Measurements from ENCODE around the gene TPRN.

TPRN gene

DNA sequence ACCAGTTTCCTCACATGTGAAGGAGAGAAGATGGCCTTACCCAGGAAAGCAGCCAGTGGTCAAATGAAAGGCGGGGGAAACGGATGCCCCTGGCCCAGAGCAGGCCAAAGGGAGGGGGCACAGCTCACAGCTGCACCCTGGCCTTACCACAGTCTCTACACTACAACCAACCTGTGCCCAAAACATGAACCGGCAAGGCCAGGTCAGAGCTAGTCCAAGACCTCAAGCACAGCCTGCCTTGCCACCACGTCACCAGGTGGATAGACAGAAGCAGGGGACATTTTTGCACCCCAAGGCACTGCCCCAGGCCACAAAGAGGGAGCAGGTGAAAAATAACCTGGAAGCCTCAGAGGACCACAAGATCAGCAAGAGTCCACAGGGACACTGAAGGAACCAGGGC lies 57.1 kb downstream of the TPRN start:
- DNase-seq (ENCODE audit: low read depth): no peak

DNA sequence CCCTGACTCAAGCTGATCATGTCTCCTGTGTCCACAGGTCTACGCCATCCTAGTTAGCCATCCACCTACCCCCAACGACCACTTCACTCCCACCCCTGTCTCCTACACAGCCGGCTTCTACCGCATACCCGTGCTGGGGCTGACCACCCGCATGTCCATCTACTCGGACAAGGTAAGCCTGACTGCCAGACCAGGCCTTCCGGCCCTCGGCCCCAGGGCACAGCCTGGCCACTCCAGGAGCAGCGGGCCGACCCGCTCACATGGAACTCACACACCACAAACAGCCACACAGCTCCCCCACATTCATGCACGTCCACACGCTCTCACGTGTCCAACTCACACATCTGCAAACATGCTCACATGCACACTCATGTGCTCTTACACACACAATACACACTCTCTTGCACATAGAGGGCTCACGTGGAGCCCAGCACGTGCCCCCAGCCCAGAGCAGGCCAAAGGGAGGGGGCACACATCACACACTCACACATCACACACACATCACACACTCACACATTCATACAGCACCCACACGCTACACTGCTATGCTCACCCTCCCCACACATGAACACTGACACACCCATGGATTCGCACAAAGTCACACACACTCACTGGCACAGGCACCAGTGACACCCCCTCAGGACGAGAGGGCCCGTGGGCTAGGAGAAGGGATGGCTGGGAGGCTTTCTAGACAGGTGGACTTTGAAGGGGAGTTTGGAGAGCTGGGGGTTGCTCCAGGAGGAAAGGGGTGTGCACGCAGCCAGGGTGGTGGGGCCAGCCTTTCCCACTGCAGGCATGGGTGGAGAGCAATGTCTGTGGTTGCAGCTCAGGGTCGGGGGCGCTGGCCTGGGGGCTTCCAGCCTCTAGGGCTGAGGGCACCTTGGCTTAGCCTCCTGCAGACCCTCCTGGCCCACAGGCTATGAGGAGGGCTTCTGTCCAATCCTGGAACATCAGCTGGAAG lies 58.3 kb downstream of the TPRN start:
- DNase-seq (ENCODE audit: low read depth): no peak

Measured in T follicular helper cell (primary cell).